Prostate gland (tissue), 2 donors: ENCODE measurements around the gene TCEAL8. TPM values are rescaled to one million over a fixed set of nuclear protein-coding genes. Genes with fewer than 3 reads are reported as not detected.

ENCODE experiments used
- DNase-seq: peaks from one replicate; pipeline ENCODE4 v3.0.0-alpha.2; 2019; ENCODE audit warnings: low spot score
- H3K27ac ChIP-seq, 2 donors: fragments of 200-600 bp; sonication (generic); 2 replicates each; pipeline ENCODE4 v1.5.1; 2017 to 2019
- H3K27me3 ChIP-seq: fragments of 200-600 bp; sonication (generic); replicated peaks from 2 replicates; pipeline ENCODE4 v1.5.1; 2019; ENCODE audit not compliant: insufficient read depth
- H3K36me3 ChIP-seq, 2 donors: fragments of 200-600 bp; sonication (generic); 1 replicate in 1 of 2; 2 replicates in 1 of 2; pipeline versions ENCODE4 v1.5.1 to v1.8.1; 2017 to 2019
- H3K4me1 ChIP-seq: fragments of 200-600 bp; sonication (generic); replicated peaks from 2 replicates; pipeline ENCODE4 v1.5.1; 2019
- H3K4me3 ChIP-seq, 2 donors: fragments of 200-600 bp; sonication (generic); 2 replicates each; pipeline ENCODE4 v1.5.1; 2017 to 2019
- H3K9me3 ChIP-seq: fragments of 200-600 bp; sonication (generic); 2 replicates; pipeline ENCODE4 v1.5.1; 2017
- POLR2A ChIP-seq: fragments of 450-650 bp; IDR thresholded peaks from one replicate; pipeline ENCODE4 v1.6.1; 2016; ENCODE audit warnings: antibody characterized with exemption, mild to moderate bottlenecking
- POLR2AphosphoS5 ChIP-seq: sonication (generic); formaldehyde crosslinking; IDR thresholded peaks from one replicate; pipeline ENCODE4 v1.6.1; 2017; ENCODE audit warnings: antibody characterized with exemption
- WGBS: methylation state at CpG from one replicate; pipeline ENCODE4 v1.1.5; 2018; 5-methylcytosine and 5-hydroxymethylcytosine counted together
- intact Hi-C: fragments of 100-400 bp; cut with DNase I; formaldehyde crosslinking; loops from one replicate; pipeline ENCODE4 v1.14.2; 2022
- total RNA-seq, 2 donors: library from RNA; depleted of rRNA; stranded (reverse); fragments of >200 nt; gene quantifications; one replicate each; pipeline ENCODE4 v1.1.0, GENCODE V29; 2016
- TF ChIP-seq, protein P1 (sequence below), 4 experiments: fragments of 200-600 bp in 2 of 4; fragments of 450-650 bp in 2 of 4; sonication (generic) in 2 of 4; IDR thresholded peaks; 1 replicate in 3 of 4; 2 replicates in 1 of 4; pipeline ENCODE4 v1.5.1; 2016 to 2019; ENCODE audit warnings: antibody characterized with exemption in 4 of 4, mild to moderate bottlenecking in 2 of 4, moderate library complexity in 2 of 4

TCEAL8 gene
- total RNA-seq, 2 donors from 2014 or later: 59.4 to 90.0 TPM

GRCh38 chrX:103215425-103215991 lies 39.4 kb downstream of the TCEAL8 start:
- TF ChIP-seq POLR2AphosphoS5: no peak
- TF ChIP-seq POLR2A: no peak
- TF ChIP-seq, protein P1, sequence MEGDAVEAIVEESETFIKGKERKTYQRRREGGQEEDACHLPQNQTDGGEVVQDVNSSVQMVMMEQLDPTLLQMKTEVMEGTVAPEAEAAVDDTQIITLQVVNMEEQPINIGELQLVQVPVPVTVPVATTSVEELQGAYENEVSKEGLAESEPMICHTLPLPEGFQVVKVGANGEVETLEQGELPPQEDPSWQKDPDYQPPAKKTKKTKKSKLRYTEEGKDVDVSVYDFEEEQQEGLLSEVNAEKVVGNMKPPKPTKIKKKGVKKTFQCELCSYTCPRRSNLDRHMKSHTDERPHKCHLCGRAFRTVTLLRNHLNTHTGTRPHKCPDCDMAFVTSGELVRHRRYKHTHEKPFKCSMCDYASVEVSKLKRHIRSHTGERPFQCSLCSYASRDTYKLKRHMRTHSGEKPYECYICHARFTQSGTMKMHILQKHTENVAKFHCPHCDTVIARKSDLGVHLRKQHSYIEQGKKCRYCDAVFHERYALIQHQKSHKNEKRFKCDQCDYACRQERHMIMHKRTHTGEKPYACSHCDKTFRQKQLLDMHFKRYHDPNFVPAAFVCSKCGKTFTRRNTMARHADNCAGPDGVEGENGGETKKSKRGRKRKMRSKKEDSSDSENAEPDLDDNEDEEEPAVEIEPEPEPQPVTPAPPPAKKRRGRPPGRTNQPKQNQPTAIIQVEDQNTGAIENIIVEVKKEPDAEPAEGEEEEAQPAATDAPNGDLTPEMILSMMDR (IDR thresholded peaks at IDR 0.05): no peak
- no peak for DNase-seq
- intact Hi-C loops: loop anchor here (5.0 to 10.0 kb wide), 2 partner anchors 37 to 119 kb away; partner anchors contain the start of gene TCEAL7
- Histone ChIP-seq H3K9me3 (no peaks in the 10 kb centered on the region), H3K36me3 (no peaks in the 10 kb centered on the region), H3K4me3 (peak overlapping the region; percentile 66 to 73), H3K27me3 (no peaks in the 10 kb centered on the region), H3K27ac (peak overlapping the region; percentile 85 to 87), H3K4me1 (no peaks in the 10 kb centered on the region)
- 3% methylated on average over 8 of the region's 39 CpGs for WGBS

DNA sequence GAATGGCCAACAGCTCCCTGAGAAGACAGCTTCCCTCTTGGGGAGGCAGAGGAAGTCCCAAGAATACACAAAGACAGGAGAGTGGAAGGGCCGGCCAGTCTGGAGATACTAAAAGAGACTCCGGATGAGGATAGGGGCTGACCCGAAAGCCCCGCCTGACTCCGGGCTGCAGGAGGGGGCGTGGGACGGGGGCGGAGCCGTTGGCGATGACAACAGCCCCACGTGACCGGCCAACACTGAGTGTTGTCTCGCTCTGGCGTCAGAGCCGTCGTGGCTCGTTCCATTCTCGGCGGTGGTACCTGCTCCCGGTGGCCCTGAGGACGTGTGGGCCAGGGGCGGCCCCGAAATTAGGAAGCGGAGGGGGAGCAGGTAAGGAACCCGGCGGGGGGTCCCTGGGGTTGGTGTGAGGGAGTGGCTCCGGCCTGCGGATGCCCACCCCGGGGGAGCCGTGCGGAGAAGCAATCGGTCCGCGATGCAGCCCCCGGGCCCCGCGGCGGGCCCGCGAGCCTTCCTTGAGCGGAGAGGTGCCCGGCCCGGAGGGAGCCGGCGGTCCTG lies 40.0 kb downstream of the TCEAL8 start, which contains the start of gene BEX4:
TSS of gene BEX4 (plus strand) at position 239 of the 555 bp plus-strand sequence. CDS start 1,046 bp downstream, outside the sequence.
- Histone ChIP-seq H3K9me3 (no peaks in the 10 kb centered on the region), H3K36me3 (no peaks in the 10 kb centered on the region), H3K4me1 (no peaks in the 10 kb centered on the region), H3K27me3 (no peaks in the 10 kb centered on the region), H3K4me3 (peak within 1 kb of the TSS; percentile 66 to 73), H3K27ac (peak within 1 kb of the TSS; percentile 85 to 87)
- peak; percentile 82 for DNase-seq
- intact Hi-C loops: loop anchor here (5.0 to 10.0 kb wide), 3 partner anchors 37 to 252 kb away; partner anchors contain the start of gene TCEAL7
- WGBS: 0% methylated on average over 24 of the region's 45 CpGs
- TF ChIP-seq, protein P1 (IDR thresholded peaks at IDR 0.05): no peak
- peak; percentile 90 for TF ChIP-seq POLR2A
- peak; percentile 94 for TF ChIP-seq POLR2AphosphoS5

GRCh38 chrX:103212749-103213457 lies 42.1 kb downstream of the TCEAL8 start:
- whole genome bisulfite sequencing: 78% methylated on average over 6 of the region's 8 CpGs
- no peaks in the 10 kb centered on the region for H3K27me3 ChIP-seq
- H3K9me3 ChIP-seq: no peaks in the 10 kb centered on the region
- TF ChIP-seq, protein P1 (IDR thresholded peaks at IDR 0.05): no peak
- TF ChIP-seq POLR2A (no peak), POLR2AphosphoS5 (no peak)
- intact Hi-C loops: loop anchor here (5.0 to 10.0 kb wide), 2 partner anchors 122 to 254 kb away; partner anchors contain the start of gene TCEAL7
- H3K4me3 ChIP-seq: no peak overlapping the region
- H3K4me1 ChIP-seq: no peaks in the 10 kb centered on the region
- DNase-seq: no peak
- no peaks in the 10 kb centered on the region for H3K36me3 ChIP-seq
- no peak overlapping the region for H3K27ac ChIP-seq

DNA sequence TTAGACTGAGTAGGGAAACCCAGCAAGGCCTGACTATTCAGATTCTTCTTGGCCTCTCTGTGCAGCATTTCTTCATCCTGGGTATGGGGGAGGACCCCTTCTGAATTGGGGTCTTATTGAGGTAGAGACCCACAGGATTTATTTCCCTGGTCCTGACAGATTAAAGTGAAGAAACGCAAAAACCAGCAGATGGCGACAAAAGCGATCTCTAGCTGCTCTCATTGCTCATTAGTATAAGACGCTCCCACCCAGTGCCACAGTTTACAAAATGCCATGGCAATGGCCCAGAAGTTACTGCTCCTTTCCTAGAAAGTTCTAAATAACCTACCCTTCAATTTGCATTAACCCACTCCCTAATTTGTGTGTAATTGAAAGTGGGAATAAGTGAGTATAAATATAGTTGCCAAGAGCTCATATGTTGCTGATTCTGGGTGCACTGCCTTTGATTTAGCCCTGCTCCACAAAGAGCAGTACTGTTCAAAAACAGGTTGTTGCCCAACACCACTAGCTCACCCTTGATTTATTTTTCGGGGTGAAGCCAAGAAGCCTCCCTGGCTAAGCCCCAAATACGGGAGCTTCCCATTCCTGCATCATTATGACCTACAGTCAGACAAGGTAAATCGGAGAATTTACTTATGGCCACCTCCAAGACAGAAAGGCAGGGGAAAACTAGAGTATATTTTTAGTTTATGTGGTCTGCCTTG lies 43.8 kb downstream of the TCEAL8 start:
- TF ChIP-seq, protein P1 (IDR thresholded peaks at IDR 0.05): peak in 3 of 4 experiments; percentile 32 to 44 (median 36)
- TF ChIP-seq POLR2AphosphoS5: no peak
- Histone ChIP-seq H3K36me3 (no peaks in the 10 kb centered on the region), H3K4me1 (no peaks in the 10 kb centered on the region), H3K27me3 (no peaks in the 10 kb centered on the region), H3K9me3 (no peaks in the 10 kb centered on the region), H3K4me3 (no peak overlapping the region), H3K27ac (no peak overlapping the region)
- WGBS: 29% methylated on average over 7 of the region's 7 CpGs
- intact Hi-C loops: loop anchor here (5.0 to 10.0 kb wide), 2 partner anchors 124 to 256 kb away; partner anchors contain the start of gene TCEAL7
- DNase-seq: peak; percentile 28
